OCI-LY3 (cell line): ENCODE measurements around the gene ZNF821.

ENCODE experiments used
- EZH2phosphoT487 ChIP-seq: fragments of 200-600 bp; shearing (Covaris generic); IDR thresholded peaks from 2 replicates; pipeline ENCODE4 v1.6.1; 2018; ENCODE audit warnings: antibody characterized with exemption, mixed run types, low read depth
- TF ChIP-seq, protein P1 (sequence below): fragments of 200-600, 300-600 bp; sonication (generic); IDR thresholded peaks from 2 replicates; pipeline ENCODE4 v1.5.1; 2014; ENCODE audit warnings: antibody characterized with exemption, low read length, low read depth

DNA sequence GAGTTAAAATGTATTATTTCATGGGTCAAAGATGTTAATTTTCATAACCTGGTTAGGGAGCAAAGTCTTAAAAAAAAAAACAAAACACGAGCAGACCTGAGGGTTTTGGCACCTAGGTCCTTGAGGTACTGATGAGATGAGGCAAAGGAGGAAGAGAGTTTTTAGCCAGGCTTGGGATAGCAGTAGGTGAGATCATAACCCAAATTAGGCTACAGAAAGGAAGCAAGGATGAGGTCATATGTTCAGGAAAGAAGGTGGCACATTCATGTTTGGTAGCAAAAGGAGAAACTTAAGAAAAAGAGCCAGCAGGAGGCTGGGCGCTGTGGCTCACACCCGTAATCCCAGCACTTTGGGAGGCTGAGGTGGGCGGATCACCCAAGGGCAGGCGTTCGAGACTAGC lies 35.4 kb downstream of the ZNF821 start:
- TF ChIP-seq, protein P1, sequence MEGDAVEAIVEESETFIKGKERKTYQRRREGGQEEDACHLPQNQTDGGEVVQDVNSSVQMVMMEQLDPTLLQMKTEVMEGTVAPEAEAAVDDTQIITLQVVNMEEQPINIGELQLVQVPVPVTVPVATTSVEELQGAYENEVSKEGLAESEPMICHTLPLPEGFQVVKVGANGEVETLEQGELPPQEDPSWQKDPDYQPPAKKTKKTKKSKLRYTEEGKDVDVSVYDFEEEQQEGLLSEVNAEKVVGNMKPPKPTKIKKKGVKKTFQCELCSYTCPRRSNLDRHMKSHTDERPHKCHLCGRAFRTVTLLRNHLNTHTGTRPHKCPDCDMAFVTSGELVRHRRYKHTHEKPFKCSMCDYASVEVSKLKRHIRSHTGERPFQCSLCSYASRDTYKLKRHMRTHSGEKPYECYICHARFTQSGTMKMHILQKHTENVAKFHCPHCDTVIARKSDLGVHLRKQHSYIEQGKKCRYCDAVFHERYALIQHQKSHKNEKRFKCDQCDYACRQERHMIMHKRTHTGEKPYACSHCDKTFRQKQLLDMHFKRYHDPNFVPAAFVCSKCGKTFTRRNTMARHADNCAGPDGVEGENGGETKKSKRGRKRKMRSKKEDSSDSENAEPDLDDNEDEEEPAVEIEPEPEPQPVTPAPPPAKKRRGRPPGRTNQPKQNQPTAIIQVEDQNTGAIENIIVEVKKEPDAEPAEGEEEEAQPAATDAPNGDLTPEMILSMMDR: no peak
- no peak for TF ChIP-seq EZH2phosphoT487
